HCT116 (cell line): ENCODE measurements around the gene PIAS4. TPM values are rescaled to one million over a fixed set of nuclear protein-coding genes. Genes with fewer than 3 reads are reported as not detected.
A peak's percentile ranks its signal among the peaks of the same experiment; 100 is the strongest.

Experiments used
- ATAC-seq: fragments of 200-7000 bp; cut with Tn5 transposase; 2 replicates; pipeline ENCODE4 v1.9.1; 2020; ENCODE audit warnings: mild to moderate bottlenecking, moderate library complexity
- BruUV-seq: library from RNA; stranded (reverse); fragments of 400-500 nt; replicated peaks from 2 replicates; lab custom pipeline; 2021; lab: Mats Ljungman, UMichigan
- CTCF ChIA-PET: fragments of 300-600 bp; sonication (Branson Sonifier 250); formaldehyde crosslinking; loops from one replicate; lab custom pipeline; 2021; ENCODE audit warnings: antibody characterized with exemption; lab: Charles Lee
- POLR2A ChIA-PET: fragments of 300-600, 350-600 bp; sonication (Branson Sonifier 250); formaldehyde crosslinking; loops from one replicate; lab custom pipeline; 2021; ENCODE audit warnings: antibody characterized with exemption; lab: Charles Lee
- RAD21 ChIA-PET, 2 experiments: fragments of 300-600 bp; sonication (Branson Sonifier 250); formaldehyde crosslinking; loops; one replicate each; lab custom pipeline; 2023; ENCODE audit warnings: low total read pairs in 2 of 2; ENCODE audit not compliant: uncharacterized antibody in 2 of 2, unreplicated experiment in 2 of 2, low non-redundant PET in 1 of 2; lab: Charles Lee
- DNase-seq: peaks from one replicate; pipeline ENCODE4 v3.0.0-alpha.2; 2010; ENCODE audit warnings: low read depth, low spot score
- H2AFZ ChIP-seq: fragments of 200-600 bp; shearing (Covaris generic), sonication (generic); 2 replicates; pipeline ENCODE4 v1.6.1; 2017; ENCODE audit warnings: low read depth, mixed run types, mixed read lengths, antibody characterized with exemption, low read length; ENCODE audit not compliant: poor library complexity, severe bottlenecking
- H3K27ac ChIP-seq: 2 replicates; pipeline ENCODE4 v1.5.1; 2012; ENCODE audit warnings: low read depth, low read length
- H3K27me3 ChIP-seq: fragments of 200-600 bp; sonication (generic); 2 replicates; pipeline ENCODE4 v1.6.1; 2016; ENCODE audit warnings: mixed run types, low read length, mixed read lengths; ENCODE audit not compliant: insufficient read depth
- H3K36me3 ChIP-seq, 2 experiments: fragments of 200-500 bp in 1 of 2; fragments of 200-600 bp in 1 of 2; sonication (Bioruptor generic) in 1 of 2; sonication (generic) in 1 of 2; 2 replicates each; pipeline versions ENCODE4 v1.5.1 to v1.6.1; 2014 to 2016; ENCODE audit warnings: low read length in 2 of 2, inconsistent platforms in 1 of 2, mixed read lengths in 1 of 2, mixed run types in 1 of 2; ENCODE audit not compliant: insufficient read depth in 2 of 2, control insufficient read depth in 1 of 2
- H3K4me1 ChIP-seq, 2 experiments: fragments of 200-600 bp in 1 of 2; sonication (generic) in 1 of 2; 2 replicates each; pipeline versions ENCODE4 v1.5.1 to v1.6.1; 2012 to 2017; ENCODE audit warnings: low read length in 2 of 2, inconsistent platforms in 1 of 2, mild to moderate bottlenecking in 1 of 2, mixed read lengths in 1 of 2, mixed run types in 1 of 2, moderate library complexity in 1 of 2; ENCODE audit not compliant: insufficient read depth in 2 of 2, control insufficient read depth in 1 of 2
- H3K4me2 ChIP-seq: fragments of 200-600 bp; sonication (generic); 2 replicates; pipeline ENCODE4 v1.6.1; 2017; ENCODE audit warnings: mixed run types, low read length, mixed read lengths
- H3K4me3 ChIP-seq, 2 experiments: fragments of 200-600 bp in 1 of 2; sonication (generic) in 1 of 2; replicated peaks in 1 of 2; 2 replicates each; pipeline ENCODE4 v1.5.1; 2011 to 2016; ENCODE audit warnings: low read length in 2 of 2, control low read depth in 1 of 2, low read depth in 1 of 2, mild to moderate bottlenecking in 1 of 2, mixed read lengths in 1 of 2, mixed run types in 1 of 2
- H3K79me2 ChIP-seq: fragments of 200-600 bp; sonication (generic); 2 replicates; pipeline ENCODE4 v1.6.1; 2017; ENCODE audit warnings: mild to moderate bottlenecking, mixed run types, low read length, moderate library complexity, mixed read lengths; ENCODE audit not compliant: insufficient read depth
- H3K9ac ChIP-seq: fragments of 200-600 bp; sonication (generic); 2 replicates; pipeline ENCODE4 v1.6.1; 2016; ENCODE audit warnings: low read length, mixed read lengths
- H3K9me2 ChIP-seq: fragments of 200-600 bp; sonication (generic), shearing (Covaris generic); 2 replicates; pipeline ENCODE4 v1.6.1; 2017; ENCODE audit warnings: mixed run types, mild to moderate bottlenecking, moderate library complexity; ENCODE audit not compliant: insufficient read depth
- H3K9me3 ChIP-seq, 2 experiments: fragments of 200-500 bp in 1 of 2; fragments of 200-600 bp in 1 of 2; sonication (Bioruptor generic) in 1 of 2; sonication (generic) in 1 of 2; 2 replicates each; pipeline ENCODE4 v1.6.1; 2014 to 2017; ENCODE audit warnings: low read length in 2 of 2, mixed read lengths in 2 of 2, inconsistent platforms in 1 of 2, low read depth in 1 of 2, mild to moderate bottlenecking in 1 of 2, mixed run types in 1 of 2, moderate library complexity in 1 of 2; ENCODE audit not compliant: control insufficient read depth in 1 of 2, insufficient read depth in 1 of 2
- H4K20me1 ChIP-seq: fragments of 200-600 bp; sonication (generic), shearing (Covaris generic); 2 replicates; pipeline ENCODE4 v1.6.1; 2017; ENCODE audit warnings: mixed run types, mild to moderate bottlenecking, moderate library complexity; ENCODE audit not compliant: insufficient read depth
- ATF3 ChIP-seq: IDR thresholded peaks from 2 replicates; pipeline ENCODE4 v1.6.1; 2012
- CBX3 ChIP-seq: IDR thresholded peaks from 2 replicates; pipeline ENCODE4 v1.6.1; 2012; ENCODE audit warnings: low read depth
- CTCF ChIP-seq, 3 experiments: fragments of 200-600 bp in 1 of 3; sonication (generic) in 1 of 3; IDR thresholded peaks in 2 of 3; conservative IDR thresholded peaks in 1 of 3; 2 replicates each; pipeline ENCODE4 v1.5.1; 2012 to 2017; ENCODE audit warnings: low read depth in 2 of 3, low read length in 2 of 3, antibody characterized with exemption in 1 of 3, borderline replicate concordance in 1 of 3, control low read depth in 1 of 3, mild to moderate bottlenecking in 1 of 3, mixed read lengths in 1 of 3, mixed run types in 1 of 3, moderate library complexity in 1 of 3; ENCODE audit not compliant: insufficient read depth in 1 of 3
- EGR1 ChIP-seq: IDR thresholded peaks from 2 replicates; pipeline ENCODE4 v1.6.1; 2012; ENCODE audit warnings: low read depth
- ELF1 ChIP-seq: IDR thresholded peaks from 2 replicates; pipeline ENCODE4 v1.6.1; 2012; ENCODE audit warnings: low read depth, borderline replicate concordance
- EZH2phosphoT487 ChIP-seq: fragments of 200-600 bp; IDR thresholded peaks from 2 replicates; pipeline ENCODE4 v1.6.1; 2018; ENCODE audit warnings: antibody characterized with exemption, borderline replicate concordance
- MAX ChIP-seq: IDR thresholded peaks from 2 replicates; pipeline ENCODE4 v1.6.1; 2012
- POLR2A ChIP-seq: IDR thresholded peaks from 2 replicates; pipeline ENCODE4 v1.7.0; 2011; ENCODE audit warnings: borderline replicate concordance; ENCODE audit not compliant: insufficient read depth, insufficient read length; ENCODE audit errors: extremely low read depth
- POLR2AphosphoS5 ChIP-seq: IDR thresholded peaks from 2 replicates; pipeline ENCODE4 v1.6.1; 2011; ENCODE audit warnings: mild to moderate bottlenecking, low read depth, low read length, moderate library complexity
- SIN3A ChIP-seq: IDR thresholded peaks from 2 replicates; pipeline ENCODE4 v1.6.1; 2012; ENCODE audit warnings: low read depth
- SP1 ChIP-seq: IDR thresholded peaks from 2 replicates; pipeline ENCODE4 v1.6.1; 2012; ENCODE audit warnings: low read depth
- TCF7L2 ChIP-seq: IDR thresholded peaks from 2 replicates; pipeline ENCODE4 v1.7.0; 2011; ENCODE audit warnings: borderline replicate concordance, inconsistent platforms; ENCODE audit not compliant: insufficient read depth, insufficient read length; ENCODE audit errors: extremely low read depth
- ZFX ChIP-seq: fragments of 450-650 bp; IDR thresholded peaks from 2 replicates; pipeline ENCODE4 v1.6.1; 2017
- intact Hi-C: fragments of 100-400 bp; cut with micrococcal nuclease; formaldehyde crosslinking; loops from 2 replicates; pipeline ENCODE4 v1.10.0; 2022
- total RNA-seq: library from RNA; stranded (reverse); gene quantifications from one replicate; pipeline ENCODE4 v1.2.1, GENCODE V29; 2021; ENCODE audit not compliant: unreplicated experiment

Gene PIAS4
- total RNA-seq, 1 experiment from 2014 or later, result 28.4 TPM

- TF ChIP-seq TCF7L2 (no peak), POLR2AphosphoS5 (no peak), MAX (no peak; the same call in 1 of the 2 replicates)
Measured at GRCh38 chr19:4061683-4062418, 54.3 kb downstream of the PIAS4 start (continued).

GRCh38 chr19:4062419-4063368 is 55.2 kb downstream of the PIAS4 start:
- Histone ChIP-seq H3K4me1 (peaks cover 57 to 67% of the 10 kb centered on the region in 2 experiments), H3K9ac (peak overlapping the region; percentile 90; the same call in 1 of the 2 replicates), H3K79me2 (peaks cover 74% of the 10 kb centered on the region), H3K9me3 (no peaks in the 10 kb centered on the region), H4K20me1 (peaks cover 11% of the 10 kb centered on the region; the same call in 1 of the 2 replicates), H3K36me3 (peaks cover 0 to 11% of the 10 kb centered on the region in 2 experiments; a peak in 1 of 4 replicates), H3K27ac (peak overlapping the region; percentile 96), H3K27me3 (no peaks in the 10 kb centered on the region), H3K4me2 (peak overlapping the region; percentile 91), H3K9me2 (no peaks in the 10 kb centered on the region), H2AFZ (no peak overlapping the region), H3K4me3 (peak overlapping the region in 1 of 2 experiments; percentile 94; a peak in 2 of 4 replicates)
- RAD21 ChIA-PET, result interaction anchor here in 1 of 2 experiments (0.6 kb wide), 1 partner anchor 146 kb away, joined by 4 read pairs; no protein-coding TSS in a partner anchor
- TF ChIP-seq CTCF (IDR thresholded peaks at IDR 0.05 in 2 of 3, conservative IDR thresholded peaks at IDR 0.05 in 1 of 3; ENCODE audit: borderline replicate concordance in 1 of 3, insufficient read depth in 1 of 3, low read depth in 2 of 3, low read length in 2 of 3) (no peak), TCF7L2 (no peak), MAX (no peak), CBX3 (no peak), POLR2A (no peak), ATF3 (no peak), EZH2phosphoT487 (no peak), EGR1 (no peak), ZFX (no peak), SIN3A (no peak), ELF1 (no peak), SP1 (no peak)
- CTCF ChIA-PET, result no interaction called here
- intact Hi-C loops, result loop anchor here (5.0 to 10.0 kb wide), 3 partner anchors 72 to 358 kb away; partner anchors contain the start of genes PIP5K1C and TJP3
- no TSS peak for BruUV-seq
- POLR2A ChIA-PET, result interaction anchor here (0.6 kb wide), 1 partner anchor 72 kb away, joined by 3 read pairs; no protein-coding TSS in a partner anchor
- DNase-seq (no peak), ATAC-seq (no peak)
